Upper lobe of left lung (tissue), 4 donors: ENCODE results near the gene OPN1SW.

Experiments
- POLR2A ChIP-seq, 4 donors: fragments of 450-650 bp; IDR thresholded peaks; one replicate each; pipeline ENCODE4 v1.5.1; 2016 to 2017; ENCODE audit warnings: antibody characterized with exemption in 4 of 4, mild to moderate bottlenecking in 2 of 4
- POLR2AphosphoS5 ChIP-seq, 2 donors: sonication (generic); formaldehyde crosslinking; IDR thresholded peaks; one replicate each; pipeline ENCODE4 v1.5.1; 2017; ENCODE audit warnings: antibody characterized with exemption in 2 of 2
- TF ChIP-seq, protein P1 (sequence below), 6 experiments: fragments of 450-650 bp in 4 of 6; fragments of 200-600 bp in 2 of 6; sonication (generic) in 2 of 6; IDR thresholded peaks; one replicate each; pipeline ENCODE4 v1.5.1; 2016 to 2019; ENCODE audit warnings: antibody characterized with exemption in 6 of 6

DNA sequence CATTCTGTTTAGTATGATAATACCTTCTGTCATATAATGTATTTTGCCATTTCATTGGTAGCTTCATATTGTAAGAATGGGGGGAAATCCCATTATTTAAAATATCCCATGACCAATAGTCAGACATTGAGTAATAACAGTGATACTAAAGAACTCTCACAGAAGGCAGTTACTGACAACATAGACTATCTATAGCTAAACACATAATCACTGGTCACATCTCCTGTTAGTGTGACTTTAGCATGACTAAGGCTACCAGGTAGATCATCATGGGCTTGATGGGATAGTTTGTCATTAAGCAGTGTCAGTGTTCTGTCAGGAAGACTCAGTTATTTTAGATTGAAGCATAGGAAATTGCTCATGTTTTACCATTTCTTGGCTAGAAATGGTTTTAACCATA, 16.4 kb downstream of the OPN1SW start:
- TF ChIP-seq, protein P1, sequence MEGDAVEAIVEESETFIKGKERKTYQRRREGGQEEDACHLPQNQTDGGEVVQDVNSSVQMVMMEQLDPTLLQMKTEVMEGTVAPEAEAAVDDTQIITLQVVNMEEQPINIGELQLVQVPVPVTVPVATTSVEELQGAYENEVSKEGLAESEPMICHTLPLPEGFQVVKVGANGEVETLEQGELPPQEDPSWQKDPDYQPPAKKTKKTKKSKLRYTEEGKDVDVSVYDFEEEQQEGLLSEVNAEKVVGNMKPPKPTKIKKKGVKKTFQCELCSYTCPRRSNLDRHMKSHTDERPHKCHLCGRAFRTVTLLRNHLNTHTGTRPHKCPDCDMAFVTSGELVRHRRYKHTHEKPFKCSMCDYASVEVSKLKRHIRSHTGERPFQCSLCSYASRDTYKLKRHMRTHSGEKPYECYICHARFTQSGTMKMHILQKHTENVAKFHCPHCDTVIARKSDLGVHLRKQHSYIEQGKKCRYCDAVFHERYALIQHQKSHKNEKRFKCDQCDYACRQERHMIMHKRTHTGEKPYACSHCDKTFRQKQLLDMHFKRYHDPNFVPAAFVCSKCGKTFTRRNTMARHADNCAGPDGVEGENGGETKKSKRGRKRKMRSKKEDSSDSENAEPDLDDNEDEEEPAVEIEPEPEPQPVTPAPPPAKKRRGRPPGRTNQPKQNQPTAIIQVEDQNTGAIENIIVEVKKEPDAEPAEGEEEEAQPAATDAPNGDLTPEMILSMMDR (IDR thresholded peaks at IDR 0.05), result no peak
- TF ChIP-seq POLR2A (IDR thresholded peaks at IDR 0.05) (no peak), POLR2AphosphoS5 (IDR thresholded peaks at IDR 0.05) (no peak)
